ENCODE results near the gene EXOC3.

Gene EXOC3

DNA sequence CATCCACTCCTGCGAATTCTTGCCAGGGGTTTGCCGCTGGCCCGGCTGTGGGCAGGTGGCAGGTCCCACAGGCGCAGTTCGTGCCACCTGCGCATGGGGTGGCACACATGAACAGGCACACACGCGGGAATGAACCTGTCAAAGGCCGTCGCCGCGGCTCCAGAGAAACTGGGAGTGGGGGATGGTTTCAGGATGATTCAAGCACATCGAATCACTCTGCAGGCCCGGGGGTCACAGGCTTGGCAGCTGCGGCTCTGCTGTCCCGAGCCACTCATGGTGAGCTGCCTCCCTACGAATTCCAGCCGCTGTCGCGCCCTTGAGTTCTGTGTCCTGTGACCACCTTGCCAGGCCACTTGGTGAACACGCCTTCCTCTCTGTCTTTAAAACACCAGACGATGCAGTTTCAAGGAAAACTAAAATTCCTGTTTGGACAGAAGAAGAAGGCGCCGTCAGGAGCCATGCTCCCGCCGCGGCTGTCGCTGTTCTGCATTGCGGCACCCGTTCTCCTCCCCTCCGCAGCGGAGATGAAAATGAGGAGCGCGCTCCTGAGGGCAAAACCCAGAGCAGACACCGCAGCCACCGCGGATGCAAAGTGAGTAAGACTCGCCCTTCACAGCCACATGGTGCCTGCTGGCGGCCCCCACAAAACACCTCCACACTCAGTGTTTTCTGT lies 15.4 kb upstream of the EXOC3 start:
- no peak for DNase-seq

DNA sequence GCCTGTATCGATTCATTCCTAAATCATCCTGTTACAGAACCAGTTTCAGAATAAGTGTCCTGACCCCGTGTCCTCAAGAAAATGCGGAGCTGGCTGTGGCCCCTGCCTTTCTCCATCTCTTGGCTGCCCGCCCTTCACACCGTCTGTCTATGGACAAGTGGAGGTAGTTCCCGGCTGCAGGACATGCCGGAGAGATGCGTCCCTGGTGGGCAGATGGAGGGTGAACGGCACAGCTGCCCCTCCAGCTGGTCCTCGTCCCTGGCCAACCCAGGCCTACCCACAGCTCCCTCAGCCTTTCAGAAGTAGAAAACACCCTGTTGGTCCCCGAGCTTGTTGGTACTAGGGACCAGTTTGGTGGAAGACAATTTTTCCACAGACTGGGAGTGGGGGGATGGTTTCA lies 14.8 kb upstream of the EXOC3 start:
- no peak for DNase-seq

DNA sequence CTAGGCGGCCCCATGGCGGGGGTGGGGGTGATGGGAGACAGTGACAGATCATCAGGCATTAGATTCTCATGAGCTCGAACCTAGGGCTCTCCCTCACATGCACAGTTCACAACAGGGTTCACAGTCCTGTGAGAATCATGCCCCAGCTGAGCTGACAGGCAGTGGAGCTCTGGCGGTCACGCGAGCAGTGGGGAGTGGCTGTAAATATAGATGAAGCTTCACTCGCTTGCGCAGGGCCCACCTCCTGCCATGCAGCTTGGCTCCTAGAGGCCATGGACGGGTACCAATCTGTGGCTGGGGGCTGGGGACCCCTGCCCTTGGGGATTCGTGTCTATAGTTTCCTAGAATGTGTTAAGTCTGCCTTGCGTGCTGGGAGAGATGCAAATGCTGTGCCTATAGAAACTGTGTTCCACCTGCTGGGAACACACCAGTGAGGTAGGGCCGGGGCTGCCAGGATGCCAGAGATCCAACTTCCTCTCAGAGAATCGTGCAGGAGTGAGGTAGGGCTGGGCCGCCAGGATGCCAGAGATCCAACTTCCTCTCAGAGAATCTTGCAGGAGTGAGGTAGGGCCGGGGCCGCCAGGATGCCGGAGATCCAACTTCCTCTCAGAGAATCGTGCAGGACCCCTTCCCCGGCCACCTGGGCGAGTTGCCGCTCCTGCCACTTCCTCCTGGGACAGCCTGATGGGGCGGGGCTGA lies 14.1 kb upstream of the EXOC3 start:
- no peak for DNase-seq

DNA sequence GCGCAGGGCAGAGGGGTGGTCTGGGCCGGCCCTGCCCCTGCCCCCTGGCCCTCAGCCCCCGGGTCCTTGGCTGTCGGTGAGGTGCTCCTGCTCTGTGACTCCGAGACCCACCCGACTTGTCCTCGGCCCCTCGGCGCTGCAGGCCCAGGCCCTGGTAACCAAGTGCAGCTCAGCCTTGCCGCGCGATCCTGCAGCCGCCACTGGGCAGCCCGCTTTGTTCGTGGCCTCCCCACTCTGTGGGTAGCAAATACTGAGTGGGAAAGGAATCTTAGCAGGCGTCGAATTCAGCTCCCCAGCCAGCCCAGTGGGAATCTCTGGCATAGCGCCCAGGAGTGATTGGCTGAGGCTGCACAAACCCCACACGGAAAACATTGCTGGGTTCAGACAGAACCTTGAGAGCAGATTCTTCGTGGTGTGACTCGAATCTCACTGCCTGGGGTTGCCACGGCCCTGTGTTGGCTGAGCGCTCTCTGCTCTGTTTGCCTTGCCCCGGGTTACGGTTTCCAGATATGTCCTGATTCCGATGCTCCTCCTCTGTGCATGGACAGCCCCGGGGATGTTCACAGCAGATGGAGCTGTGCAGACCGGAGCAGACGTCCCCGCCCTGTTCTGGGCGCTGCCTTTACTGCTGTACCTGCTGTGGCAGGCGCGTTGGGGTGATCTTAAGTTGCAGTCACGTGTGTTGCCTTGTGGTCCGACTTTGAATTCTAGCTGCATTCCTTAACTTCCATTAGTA lies 13.4 kb upstream of the EXOC3 start:
- no peak for DNase-seq

DNA sequence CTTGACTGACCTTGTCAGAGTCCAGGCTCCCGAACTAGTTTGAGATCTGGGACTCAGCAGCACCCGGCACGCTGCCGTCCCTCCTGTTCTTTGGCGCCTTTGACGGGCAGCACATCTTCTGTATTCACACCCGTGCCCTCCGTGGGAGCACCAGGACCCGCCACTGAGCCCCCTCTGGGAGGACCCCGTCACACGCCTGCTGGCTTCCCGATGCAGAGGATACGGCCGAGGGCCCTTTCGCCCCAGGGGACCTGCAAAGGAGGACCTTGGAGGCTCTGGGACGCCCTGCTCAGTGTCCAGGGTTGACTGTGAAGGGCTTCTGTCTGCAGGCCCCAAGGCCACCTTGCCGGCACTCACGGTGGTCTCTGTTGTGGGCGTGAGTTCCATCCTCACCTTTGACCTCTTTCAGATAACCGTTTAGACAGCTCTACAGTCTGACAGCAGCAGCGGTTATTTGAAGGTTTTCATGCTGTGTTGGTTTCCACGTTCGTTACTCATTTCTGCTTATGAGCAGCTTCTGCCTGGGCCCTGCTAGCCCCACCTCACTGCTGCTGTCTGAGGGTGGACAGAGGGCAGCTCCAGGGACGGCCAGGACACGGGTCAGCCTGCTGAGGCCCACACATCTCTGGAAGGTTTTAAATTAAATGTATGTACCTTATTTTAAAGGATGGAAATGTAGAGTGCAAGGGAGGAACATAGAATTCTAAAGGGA lies 12.6 kb upstream of the EXOC3 start:
- no peak for DNase-seq

DNA sequence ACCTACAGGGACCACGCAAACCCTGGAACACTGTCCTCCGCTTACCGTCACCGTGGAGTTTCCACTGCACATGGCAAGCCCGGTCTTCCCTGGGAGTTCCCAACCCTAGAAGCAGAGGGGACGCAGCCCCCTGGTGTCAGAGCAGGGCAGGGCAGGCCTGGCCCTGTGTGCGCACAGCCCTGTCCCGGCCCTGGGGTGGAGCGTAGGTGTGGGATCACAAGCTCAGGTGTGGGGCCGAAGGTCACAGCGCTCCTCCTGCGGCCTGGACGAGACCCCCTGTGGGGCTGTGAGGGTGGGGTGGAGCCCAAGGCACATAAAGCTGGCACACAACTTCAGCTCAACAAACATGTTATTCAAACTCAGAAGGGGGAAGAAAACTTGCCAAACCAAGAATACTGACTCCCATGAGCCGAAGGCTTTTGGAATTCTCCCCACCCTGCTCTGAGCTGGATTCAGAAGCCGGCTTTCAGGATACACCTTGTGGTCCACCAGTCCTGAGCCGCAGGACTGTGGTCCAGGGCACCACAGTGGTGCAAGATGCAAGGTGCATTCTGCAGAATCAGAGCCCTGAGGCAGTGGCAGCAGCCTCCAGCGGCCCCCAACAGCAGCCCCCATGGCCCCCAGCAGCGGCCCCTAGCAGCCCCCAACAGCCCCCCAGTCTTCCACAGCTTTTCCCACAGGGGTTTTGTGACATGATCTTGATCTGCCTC lies 11.8 kb upstream of the EXOC3 start:
- no peak for DNase-seq

DNA sequence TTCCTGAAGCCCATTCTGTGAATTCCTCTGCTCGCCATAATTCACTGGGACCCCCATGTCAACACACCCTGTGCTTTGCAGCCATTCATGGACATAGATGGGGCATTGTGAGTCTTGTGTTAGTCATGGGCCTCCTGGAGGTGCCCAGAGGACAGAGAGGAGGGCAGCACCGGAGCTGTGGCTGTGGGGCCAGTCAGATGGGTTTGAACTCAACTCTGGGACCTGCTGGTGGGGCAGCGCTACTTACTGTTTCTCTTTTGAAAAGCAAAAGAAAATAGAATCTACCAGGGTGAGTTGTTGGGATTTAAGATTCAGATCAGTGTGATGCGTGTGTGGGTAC lies 11.3 kb upstream of the EXOC3 start:
- DNase-seq = no peak

DNA sequence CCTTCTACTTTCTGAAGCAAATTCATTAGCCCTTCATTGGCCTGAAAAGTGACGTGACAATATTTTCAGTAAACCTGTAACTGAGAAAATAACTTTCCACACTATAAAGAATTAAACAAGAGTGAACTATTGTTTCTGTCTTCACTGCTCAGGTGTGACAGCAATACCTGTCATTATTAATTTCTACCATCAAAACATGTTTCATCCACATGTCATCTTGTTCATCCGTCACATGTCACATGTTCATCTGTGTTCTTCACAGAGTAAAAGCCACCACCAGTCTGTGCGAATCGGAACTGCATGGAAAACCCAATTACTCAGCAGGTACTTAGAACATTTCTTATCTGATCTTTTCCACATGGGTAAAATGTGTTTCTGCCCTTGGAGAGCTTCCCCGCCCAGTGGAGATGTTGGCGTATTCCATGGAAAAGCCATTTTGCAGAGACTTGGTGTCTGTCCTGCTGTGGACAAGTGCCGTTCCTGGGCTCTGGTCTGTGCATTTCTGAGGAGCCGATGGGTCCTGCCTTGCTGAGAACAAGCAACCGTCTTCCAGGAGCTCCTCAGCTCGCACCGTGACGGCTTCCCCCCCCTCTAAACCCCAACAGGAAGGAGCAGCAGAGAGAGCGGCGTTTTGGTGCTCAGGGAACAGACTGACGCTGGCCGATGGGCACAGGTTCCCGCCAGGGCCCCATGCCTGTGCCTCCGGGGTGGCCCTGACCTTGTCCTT lies 10.6 kb upstream of the EXOC3 start:
- DNase-seq = no peak

DNA sequence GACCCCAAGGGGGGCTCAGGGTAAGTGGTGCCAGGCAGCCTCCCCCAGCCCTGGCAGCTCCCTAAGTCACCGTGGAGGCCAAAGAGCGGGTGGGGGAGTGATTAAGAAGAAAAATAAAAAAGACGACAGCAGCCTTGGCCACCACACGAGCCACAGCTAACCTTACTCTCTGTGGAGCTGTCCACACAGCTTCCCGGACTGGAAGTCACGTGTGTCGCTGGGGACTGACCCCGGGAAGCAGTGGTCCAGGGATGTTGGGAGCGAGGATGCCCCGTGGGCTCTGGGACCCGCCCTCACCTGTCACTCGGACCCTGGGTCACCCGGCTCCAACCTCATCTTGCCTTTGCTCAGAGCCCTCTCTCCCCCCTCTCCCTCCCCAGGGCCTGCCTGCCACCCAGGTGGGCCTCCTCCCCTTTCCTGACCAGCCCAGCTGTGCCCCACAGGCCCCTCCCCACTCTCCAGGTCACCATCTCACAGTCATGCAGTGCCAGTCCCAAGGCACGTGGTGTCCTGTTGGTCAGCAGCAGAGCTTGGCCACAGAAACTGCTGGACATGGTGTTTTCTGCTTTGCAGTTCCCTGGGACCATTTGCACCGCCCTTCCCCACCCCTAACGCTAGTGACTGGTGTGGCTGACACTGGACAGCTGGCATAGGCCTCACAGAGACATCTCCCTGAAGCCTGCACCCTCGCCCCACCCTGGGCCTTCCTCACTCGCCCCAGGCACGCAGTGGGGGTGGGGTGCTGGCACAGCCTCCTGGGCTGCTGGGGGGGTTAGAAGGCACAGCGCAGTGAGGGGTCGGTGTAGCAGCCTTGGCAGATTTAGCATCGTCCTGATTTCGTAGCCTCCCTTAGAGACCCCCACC lies 9.8 kb upstream of the EXOC3 start:
- DNase-seq = no peak

DNA sequence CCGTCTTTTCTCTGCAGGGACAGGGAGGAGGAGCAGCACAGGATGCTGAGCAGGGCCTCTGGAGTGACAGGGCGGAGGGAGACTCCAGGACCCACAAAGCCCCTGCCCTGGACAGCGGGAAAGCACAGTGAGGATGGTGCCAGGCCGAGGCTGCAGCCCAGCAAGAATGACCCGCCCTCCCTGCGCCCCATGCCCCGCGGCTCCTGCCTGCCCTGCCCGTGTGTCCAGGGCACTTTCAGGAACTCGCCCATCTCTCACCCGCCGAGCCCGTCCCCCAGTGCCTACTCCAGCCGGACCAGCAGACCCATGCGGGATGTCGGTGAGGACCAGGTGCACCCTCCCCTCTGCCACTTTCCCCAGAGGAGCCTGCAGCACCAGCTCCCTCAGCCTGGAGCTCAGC lies 9.1 kb upstream of the EXOC3 start:
- DNase-seq = no peak

DNA sequence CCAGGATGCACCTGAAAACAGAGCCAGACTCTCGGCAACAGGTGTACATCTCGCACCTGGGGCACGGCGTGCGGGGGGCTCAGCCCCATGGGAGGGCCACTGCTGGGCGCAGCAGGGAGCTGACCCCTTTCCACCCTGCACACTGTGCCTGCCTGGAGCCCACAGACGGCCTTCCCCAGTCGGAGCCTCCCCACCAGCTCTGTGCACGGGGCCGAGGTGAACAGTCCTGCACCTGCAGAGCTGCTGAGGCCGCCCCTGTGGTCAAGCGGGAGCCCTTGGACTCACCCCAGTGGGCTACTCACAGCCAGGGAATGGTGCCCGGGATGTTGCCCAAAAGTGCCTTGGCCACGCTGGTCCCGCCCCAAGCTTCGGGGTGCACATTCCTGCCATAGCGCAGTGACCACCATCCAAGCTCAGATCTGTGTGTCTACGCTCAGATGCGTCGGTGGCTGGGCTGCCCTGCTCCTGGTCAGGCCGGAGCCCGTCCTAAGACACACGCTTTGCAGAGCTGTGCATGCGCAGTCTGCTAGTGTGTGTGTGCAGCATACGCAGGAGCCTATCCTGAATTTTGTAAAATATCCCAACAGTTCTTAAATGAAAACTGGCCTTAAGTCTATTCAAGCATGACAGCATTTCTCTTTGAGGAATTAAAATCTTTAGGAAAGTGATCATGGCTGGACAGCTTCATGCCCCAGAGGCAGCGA lies 8.4 kb upstream of the EXOC3 start:
- no peak for DNase-seq

DNA sequence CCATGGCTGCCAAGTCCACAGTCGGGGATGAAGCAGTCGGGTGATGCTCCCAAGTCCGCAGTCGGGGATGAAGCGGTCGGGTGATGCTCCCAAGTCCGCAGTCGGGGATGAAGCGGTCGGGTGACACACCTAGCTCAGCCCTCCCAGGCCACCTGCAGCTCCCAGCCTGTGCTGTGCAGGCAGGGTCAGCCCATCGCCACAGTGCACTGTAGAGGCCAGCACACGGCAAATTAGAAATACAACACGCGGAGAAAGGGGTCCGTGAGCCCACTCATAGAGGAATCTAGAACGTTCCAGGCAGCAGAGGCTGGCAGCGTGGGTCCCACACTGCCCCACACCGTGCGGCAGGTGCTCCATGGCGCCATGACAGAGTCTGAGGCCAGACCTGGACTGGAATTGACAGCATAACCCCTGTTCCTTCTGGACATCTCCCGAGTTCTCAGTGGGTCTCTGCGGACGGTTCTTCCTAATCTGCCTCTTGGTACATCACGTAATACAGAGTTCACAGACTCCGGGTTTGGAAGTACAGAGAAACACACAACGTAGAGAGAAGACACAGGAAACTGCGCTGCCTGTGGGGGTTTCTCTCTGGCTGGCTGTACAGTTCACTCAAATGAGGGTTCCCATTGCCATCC lies 7.7 kb upstream of the EXOC3 start:
- no peak for DNase-seq

DNA sequence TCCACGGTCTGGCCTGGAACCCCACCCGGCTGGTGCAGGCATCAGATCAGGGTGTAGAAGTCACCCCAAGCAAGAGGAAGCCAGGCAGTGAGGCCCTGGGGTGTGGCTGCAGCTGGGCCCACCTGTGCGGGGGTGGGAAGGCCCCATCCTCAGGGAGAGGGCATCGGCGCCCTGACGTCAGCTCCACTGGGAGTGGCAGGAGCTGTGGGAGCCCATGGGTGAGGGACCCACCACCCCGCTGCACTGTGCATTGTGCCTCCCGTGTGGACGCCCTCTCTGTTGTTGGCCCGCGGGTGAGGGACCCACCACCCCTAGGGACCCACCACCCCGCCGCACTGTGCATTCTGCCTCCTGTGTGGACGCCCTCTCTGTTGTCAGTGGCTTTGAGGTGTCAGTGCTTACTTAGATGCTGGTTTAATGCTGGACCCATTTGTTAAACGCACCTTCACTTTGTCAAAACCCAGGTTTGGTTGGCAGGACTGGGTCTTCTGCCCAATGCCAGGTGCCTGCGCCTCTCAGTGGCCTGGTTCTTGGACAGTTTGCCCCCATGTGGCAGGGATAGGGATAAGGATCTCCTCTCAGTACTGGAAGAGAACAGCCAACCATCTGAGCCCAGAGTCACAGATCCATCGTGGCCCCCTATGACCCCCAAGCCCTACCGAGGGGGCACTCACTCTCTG lies 6.9 kb upstream of the EXOC3 start:
- DNase-seq = no peak

DNA sequence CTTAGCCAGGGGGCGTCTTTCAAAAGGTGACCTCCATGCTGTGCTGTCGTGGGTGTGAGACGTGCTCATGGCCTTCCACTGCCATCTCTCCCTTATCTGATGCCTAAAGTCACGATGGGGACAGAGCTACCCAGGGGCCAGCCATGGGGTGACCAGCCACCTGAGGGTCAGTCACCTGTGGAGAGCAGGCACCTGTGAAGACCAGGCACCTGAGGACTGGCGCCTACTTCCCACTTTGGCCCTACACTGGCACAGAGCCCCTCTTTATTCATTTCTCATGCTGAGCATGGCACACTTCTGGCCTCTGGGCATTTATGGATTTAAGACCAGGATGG lies 6.4 kb upstream of the EXOC3 start:
- no peak for DNase-seq

DNA sequence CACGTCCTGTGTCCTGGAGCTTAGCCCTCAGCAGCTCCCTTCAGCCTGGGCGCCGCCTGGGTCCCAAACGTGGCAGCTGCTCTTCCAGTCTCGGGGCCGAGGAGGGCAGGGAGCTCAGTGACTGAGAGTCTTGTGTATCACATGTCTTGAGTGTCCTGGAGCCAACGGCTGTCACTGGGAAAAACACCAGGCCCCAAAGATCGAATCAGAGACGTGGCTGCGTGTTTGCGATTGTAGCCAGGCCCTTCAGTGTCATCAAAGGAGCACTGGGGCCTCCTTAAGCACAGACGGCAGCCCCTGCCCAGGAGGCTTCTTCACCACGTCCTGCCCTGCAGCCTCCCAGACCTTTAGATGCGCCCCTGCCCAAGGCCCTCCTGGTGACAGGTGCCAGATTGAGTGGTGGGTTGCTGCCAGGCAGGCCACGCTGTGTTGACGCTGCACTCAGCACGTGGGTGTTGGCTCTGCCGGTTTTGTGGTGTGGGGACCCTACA lies 5.7 kb upstream of the EXOC3 start:
- DNase-seq = peak; percentile 3

DNA sequence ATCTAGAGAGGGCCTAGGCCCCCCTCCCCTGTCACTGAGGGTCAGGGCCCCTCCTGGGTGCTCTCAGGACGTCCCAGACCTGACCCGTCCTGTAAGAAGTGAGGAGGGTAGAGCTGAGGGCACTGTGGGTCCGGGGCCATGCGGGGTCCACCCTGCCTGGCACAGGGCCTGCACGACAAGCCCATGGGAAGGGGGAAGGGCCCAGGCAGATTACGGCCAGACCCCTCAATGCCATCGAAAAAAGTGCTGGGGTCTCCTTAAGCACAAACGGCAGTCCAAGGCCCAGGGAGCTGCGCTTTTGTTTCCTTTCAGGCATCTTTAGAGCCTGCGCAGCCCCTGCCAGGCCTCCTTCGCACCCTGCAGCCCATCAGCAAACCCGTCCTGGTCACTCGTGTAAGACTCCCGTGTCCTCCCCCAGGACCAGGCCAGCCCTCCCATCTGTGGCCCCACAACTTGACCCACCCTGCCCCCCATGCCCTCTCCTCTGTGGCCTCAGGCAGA lies 4.4 kb upstream of the EXOC3 start:
- DNase-seq = peak; percentile 12

DNA sequence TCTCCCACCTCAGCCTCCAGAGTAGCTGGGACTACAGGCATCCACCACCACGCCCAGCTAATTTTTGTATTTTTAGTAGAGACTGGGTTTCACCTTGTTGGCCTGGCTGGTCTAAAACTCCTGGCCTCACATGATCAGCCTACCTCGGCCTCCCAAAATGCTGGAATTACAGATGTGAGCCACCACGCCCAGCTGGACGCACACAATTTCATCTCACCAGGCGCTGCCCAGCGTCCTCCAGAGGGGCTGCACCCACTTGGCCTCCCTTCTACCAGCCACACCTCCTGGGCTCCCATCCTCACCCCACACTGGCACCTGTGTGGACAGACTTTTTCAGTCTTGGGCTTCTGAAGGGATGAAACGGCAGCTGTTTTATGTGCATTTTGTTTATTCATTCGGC lies 3.8 kb upstream of the EXOC3 start:
- DNase-seq = peak; percentile 15

DNA sequence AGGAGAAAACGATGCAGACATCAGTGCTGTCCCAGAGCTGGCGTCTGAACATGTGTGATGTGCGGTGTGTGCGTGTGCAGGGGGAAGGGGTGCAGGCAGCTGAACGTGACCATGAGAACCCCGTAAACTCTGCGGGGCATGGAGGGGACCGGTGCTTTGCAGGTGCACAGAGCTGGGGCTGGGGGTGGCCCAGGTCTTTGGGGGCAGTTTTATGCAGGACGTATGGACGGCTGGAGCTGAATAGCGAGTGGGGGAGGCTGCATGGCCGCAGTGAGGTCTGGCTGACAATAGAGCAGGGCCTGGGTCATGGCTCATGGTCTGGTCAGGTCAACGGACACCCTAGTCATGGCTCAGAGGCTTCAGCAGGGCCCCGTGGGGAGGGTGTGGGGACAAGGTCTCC lies 3.3 kb upstream of the EXOC3 start:
- peak; percentile 12 for DNase-seq
